Measurements from ENCODE around the gene ZNF626.
A peak's percentile ranks its signal among the peaks of the same experiment; 100 is the strongest.
"Not testable (repeated sequence)": the region's sequence is repeated elsewhere in the genome, so short reads cannot be mapped to it uniquely, and the experiment has no call there.

Gene ZNF626

DNA sequence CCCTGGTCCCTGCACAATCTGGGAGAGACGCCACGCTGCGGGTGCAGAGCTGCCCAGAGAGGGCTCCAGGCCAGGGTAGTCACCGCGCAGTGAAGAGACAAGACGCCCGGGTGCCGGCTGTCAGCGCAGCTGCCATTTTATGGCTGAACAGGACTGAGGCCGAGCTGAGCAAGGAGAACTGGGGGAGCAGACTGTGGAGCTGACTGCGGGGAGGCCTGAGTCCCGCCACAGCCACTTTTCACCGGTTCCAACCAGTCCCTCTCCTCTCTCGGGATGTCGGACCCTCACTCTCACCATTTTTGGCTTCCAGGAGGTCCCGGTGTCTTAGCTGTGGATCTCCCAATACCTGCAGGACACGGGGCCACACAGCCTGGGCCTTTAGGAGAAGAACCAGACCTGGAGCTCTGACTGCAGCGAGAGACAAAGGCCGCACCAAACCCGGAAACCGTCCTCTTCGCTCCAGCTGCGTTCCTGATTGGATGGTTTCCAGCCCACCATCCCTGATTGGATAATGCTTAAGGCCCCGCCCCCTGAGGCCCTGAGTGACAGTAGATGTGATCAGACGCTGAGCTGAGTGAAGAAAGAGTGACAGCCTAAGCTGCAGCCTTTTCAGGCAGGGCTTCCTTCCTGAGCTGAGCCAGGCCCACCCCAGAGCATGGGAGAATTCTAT, at the start of gene ZNF626:
Gene ZNF626, minus strand, starts transcription at position 422 of the 670 bp plus-strand sequence. Its CDS starts 125 bp downstream, at position 297.
- DNase-seq: peak; percentile 84

- DNase-seq: no peak
Observed at GRCh38 chr19:20669263-20669662, 7.9 kb upstream of the ZNF626 start.

GRCh38 chr19:20667281-20667680, 5.9 kb upstream of the ZNF626 start:
- no peak for DNase-seq

DNA sequence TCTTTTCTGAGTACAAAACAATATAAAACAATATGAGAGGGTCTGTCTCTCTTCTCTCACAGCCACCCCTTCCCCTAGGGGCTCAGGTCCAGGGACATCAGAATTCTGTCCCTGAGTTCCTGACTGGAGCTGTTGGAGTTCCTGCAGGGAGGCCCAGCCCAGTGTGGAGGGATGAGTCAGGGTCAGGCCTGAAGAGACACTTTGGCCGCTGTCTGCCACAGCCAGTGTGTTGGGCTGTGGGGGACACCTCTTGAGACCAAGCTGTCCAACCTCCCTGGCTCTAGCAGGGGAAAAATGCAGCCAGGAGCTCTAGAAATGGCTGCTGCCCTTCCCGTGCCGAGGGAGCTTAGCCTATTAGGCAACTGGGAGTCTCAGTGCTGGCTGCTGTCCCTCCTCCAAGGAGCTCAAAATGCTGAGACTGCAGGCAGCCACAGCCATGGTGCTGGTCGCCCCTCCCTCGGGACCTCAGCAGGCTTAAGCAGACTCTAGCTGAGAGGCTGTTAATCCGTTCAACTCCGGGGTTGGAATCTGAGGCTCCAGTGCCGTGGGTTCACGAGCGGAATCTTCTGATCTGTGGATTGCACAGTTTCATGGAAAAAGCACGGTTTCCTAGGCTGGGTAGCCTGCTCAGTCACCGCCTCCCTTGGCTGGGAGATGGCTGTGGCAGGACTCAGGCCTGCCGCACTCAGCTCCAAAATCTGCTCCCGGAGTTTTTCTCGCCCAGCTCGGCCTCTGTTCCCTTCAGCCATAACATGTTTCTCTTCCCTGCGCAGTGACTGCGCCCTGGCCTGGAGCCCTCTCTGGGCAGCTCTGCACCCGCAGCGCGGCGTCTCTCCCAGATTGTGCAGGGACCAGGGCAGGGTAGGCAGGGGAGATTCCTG, 3.8 kb upstream of the ZNF626 start:
- DNase-seq: no peak

- not testable (repeated sequence) for DNase-seq
Observed at GRCh38 chr19:20664475-20664874, 3.1 kb upstream of the ZNF626 start.

GRCh38 chr19:20662421-20663105, 1.2 kb upstream of the ZNF626 start:
- no peak for DNase-seq

GRCh38 chr19:20660473-20661140, 764 bp downstream of the ZNF626 start:
- DNase-seq: no peak

DNA sequence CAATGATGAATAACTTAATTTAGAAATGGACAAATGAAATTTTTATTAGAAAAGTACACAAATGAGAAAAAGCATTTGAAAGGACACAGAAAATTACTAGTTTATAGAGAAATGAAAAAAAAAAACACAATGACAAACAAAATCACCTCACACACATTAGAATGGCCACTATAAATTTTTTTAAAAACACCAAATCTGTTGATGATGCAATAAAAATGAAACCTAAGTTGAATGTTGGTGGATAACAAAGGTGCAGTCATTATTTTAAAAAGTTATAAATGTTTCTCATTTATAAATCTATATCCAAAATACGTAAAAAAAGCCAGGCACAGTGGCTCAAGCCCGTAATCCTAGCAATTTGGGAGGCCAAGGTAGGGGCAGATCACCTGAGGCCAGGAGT, 20.8 kb downstream of the ZNF626 start:
- no peak for DNase-seq

DNA sequence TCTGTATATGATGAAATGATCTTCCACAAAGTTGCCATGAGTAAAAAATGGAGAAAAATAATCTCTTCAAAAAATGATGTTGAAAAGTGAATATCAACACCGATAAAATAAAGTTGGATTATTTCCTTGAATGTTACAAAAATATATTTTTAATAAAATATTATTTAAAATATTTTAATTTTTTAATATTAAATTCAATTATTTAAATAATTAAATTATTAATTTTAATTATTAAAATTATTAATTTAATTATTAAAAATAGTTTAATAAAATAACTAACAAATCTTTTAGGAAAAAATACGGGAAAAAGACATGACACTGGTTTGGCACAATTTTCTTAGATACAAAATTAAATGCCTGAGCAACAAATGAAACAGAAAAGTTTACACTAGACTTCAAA, 21.3 kb downstream of the ZNF626 start:
- no peak for DNase-seq

- not testable (repeated sequence) for DNase-seq
Observed at GRCh38 chr19:20624560-20624959, 36.8 kb downstream of the ZNF626 start.

- DNase-seq: no peak
Observed at GRCh38 chr19:20616071-20616470, 45.3 kb downstream of the ZNF626 start.

DNA sequence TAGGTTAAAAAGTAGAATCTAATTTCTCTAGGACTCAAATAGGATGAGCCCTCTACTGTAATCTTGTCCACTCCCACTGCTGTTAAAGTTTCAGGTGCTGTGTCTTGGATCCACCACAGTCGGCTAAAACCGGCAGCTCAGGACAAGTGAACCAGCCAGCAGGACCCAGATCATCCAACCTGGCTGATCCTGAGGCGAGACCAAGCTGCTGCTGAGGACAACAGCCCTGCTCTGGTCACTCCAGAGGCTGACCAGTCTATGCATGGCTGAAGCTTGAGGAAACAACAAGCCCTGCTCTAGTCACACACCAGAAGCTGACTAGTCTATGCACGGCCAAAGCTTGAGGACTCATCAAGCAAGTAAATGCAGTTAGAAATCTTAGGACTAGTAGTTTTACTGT, 46.4 kb downstream of the ZNF626 start:
- not testable (repeated sequence) for DNase-seq

GRCh38 chr19:20612711-20613316, 48.6 kb downstream of the ZNF626 start:
- no peak for DNase-seq

GRCh38 chr19:20611866-20612265, 49.5 kb downstream of the ZNF626 start:
- no peak for DNase-seq

GRCh38 chr19:20607943-20608342, 53.4 kb downstream of the ZNF626 start:
- DNase-seq: no peak
